ENCODE measurements around the gene PDS5A. TPM values are rescaled to one million over a fixed set of nuclear protein-coding genes. Genes with fewer than 3 reads are reported as not detected.
A peak's percentile ranks its signal among the peaks of the same experiment; 100 is the strongest.
"Not testable (repeated sequence)": the region's sequence is repeated elsewhere in the genome, so short reads cannot be mapped to it uniquely, and the experiment has no call there.

PDS5A gene
- 75.2 and 132 TPM in 2 replicates for total RNA-seq (ENCODE audit: low replicate concordance)

GRCh38 chr4:39977489-39978377 is at the start of gene PDS5A:
PDS5A (minus strand) TSS chr4:39977911; CDS start chr4:39976577, 1,334 bp downstream.
- peaks cover 25% of the 10 kb centered on the region for H3K36me3 Mint-ChIP-seq
- Histone ChIP-seq H3K9ac (peak within 1 kb of the TSS; percentile 97), H3K9me3 (ENCODE audit: low read depth) (no peaks in the 10 kb centered on the region), H3K27ac (peak within 1 kb of the TSS; percentile 91), H3K4me3 (peak within 1 kb of the TSS; percentile 91), H3K4me1 (peaks cover 15% of the 10 kb centered on the region), H3K79me2 (ENCODE audit: low read depth) (peaks cover 46% of the 10 kb centered on the region), H3F3A (ENCODE audit: low read depth) (peaks cover 7% of the 10 kb centered on the region), H3K27me3 (no peaks in the 10 kb centered on the region), H2AFZ (replicated peaks) (peak within 1 kb of the TSS; percentile 65), H3K4me2 (peak within 1 kb of the TSS; percentile 79), H4K20me1 (ENCODE audit: low read depth) (peaks cover 35% of the 10 kb centered on the region), H3K36me3 (peaks cover 7% of the 10 kb centered on the region)
- H3K9me3 Mint-ChIP-seq: no peaks in the 10 kb centered on the region
- DNase-seq (ENCODE audit: low spot score): peak; percentile 96
- TF ChIP-seq CTCF (IDR thresholded peaks at IDR 0.05) (peak; percentile 79), EZH2 (IDR thresholded peaks at IDR 0.05) (no peak)
- H3K27me3 Mint-ChIP-seq (ENCODE audit: insufficient read depth, low read depth): peaks cover 6% of the 10 kb centered on the region
- H3K4me3 Mint-ChIP-seq: peak within 1 kb of the TSS; percentile 93
- H3K4me1 Mint-ChIP-seq: peaks cover 17% of the 10 kb centered on the region
- H3K27ac Mint-ChIP-seq: peak within 1 kb of the TSS; percentile 94

- H3K4me1 ChIP-seq; DNase-seq (ENCODE audit: low spot score); H3K9me3 ChIP-seq (ENCODE audit: low read depth); H3K36me3 Mint-ChIP-seq; H3K27ac Mint-ChIP-seq; H3K79me2 ChIP-seq (ENCODE audit: low read depth); H3K27me3 Mint-ChIP-seq (ENCODE audit: insufficient read depth, low read depth); H4K20me1 ChIP-seq (ENCODE audit: low read depth); H3K36me3 ChIP-seq; H3K4me2 ChIP-seq; H3F3A ChIP-seq (ENCODE audit: low read depth); H3K9me3 Mint-ChIP-seq; H3K4me3 ChIP-seq; H2AFZ ChIP-seq (replicated peaks); H3K4me1 Mint-ChIP-seq; H3K9ac ChIP-seq; H3K27me3 ChIP-seq; H3K4me3 Mint-ChIP-seq; H3K27ac ChIP-seq: not testable (repeated sequence)
These were observed 46.3 kb upstream of the PDS5A start for GRCh38 chr4:40024049-40024448.

- H3K4me1 Mint-ChIP-seq; H3K4me1 ChIP-seq; H3K9ac ChIP-seq; H2AFZ ChIP-seq (replicated peaks); DNase-seq (ENCODE audit: low spot score); H3K36me3 Mint-ChIP-seq; H3K27me3 Mint-ChIP-seq (ENCODE audit: insufficient read depth, low read depth); H3K27me3 ChIP-seq; H3K9me3 ChIP-seq (ENCODE audit: low read depth); H3K4me3 ChIP-seq; H3K4me3 Mint-ChIP-seq; H3K27ac ChIP-seq; H3K27ac Mint-ChIP-seq; H4K20me1 ChIP-seq (ENCODE audit: low read depth); H3K36me3 ChIP-seq; H3K79me2 ChIP-seq (ENCODE audit: low read depth); H3K4me2 ChIP-seq; H3K9me3 Mint-ChIP-seq; H3F3A ChIP-seq (ENCODE audit: low read depth): not testable (repeated sequence)
These were observed 43.4 kb upstream of the PDS5A start for GRCh38 chr4:40021116-40021515.

GRCh38 chr4:40020221-40020620 is 42.5 kb upstream of the PDS5A start:
- H3K9ac ChIP-seq: no peak overlapping the region
- no peaks in the 10 kb centered on the region for H3K9me3 ChIP-seq (ENCODE audit: low read depth)
- H3K4me1 Mint-ChIP-seq: no peaks in the 10 kb centered on the region
- no peaks in the 10 kb centered on the region for H3K9me3 Mint-ChIP-seq
- H4K20me1 ChIP-seq (ENCODE audit: low read depth): no peaks in the 10 kb centered on the region
- H3K36me3 Mint-ChIP-seq: no peaks in the 10 kb centered on the region
- H3K27me3 Mint-ChIP-seq (ENCODE audit: insufficient read depth, low read depth): no peaks in the 10 kb centered on the region
- DNase-seq (ENCODE audit: low spot score): no peak
- H3K4me1 ChIP-seq: no peaks in the 10 kb centered on the region
- no peak overlapping the region for H2AFZ ChIP-seq (replicated peaks)
- H3K27ac ChIP-seq: no peak overlapping the region
- H3K79me2 ChIP-seq (ENCODE audit: low read depth): no peaks in the 10 kb centered on the region
- no peak overlapping the region for H3K4me3 Mint-ChIP-seq
- H3K36me3 ChIP-seq: no peaks in the 10 kb centered on the region
- H3F3A ChIP-seq (ENCODE audit: low read depth): no peaks in the 10 kb centered on the region
- TF ChIP-seq EZH2phosphoT487 (IDR thresholded peaks at IDR 0.05) (no peak), EZH2 (IDR thresholded peaks at IDR 0.05) (no peak)
- H3K27me3 ChIP-seq: no peaks in the 10 kb centered on the region
- no peak overlapping the region for H3K4me3 ChIP-seq
- H3K4me2 ChIP-seq: no peak overlapping the region
- no peak overlapping the region for H3K27ac Mint-ChIP-seq

Measured in neural progenitor cell (in vitro differentiated cells).